ENCODE results near the gene CCDC78.
"Not testable (repeated sequence)": the region's sequence is repeated elsewhere in the genome, so short reads cannot be mapped to it uniquely, and the experiment has no call there.

CCDC78 gene

GRCh38 chr16:692356-693108, 33.7 kb downstream of the CCDC78 start:
- DNase-seq, result no peak

GRCh38 chr16:691242-691641, 35.0 kb downstream of the CCDC78 start:
- DNase-seq, result not testable (repeated sequence)

DNA sequence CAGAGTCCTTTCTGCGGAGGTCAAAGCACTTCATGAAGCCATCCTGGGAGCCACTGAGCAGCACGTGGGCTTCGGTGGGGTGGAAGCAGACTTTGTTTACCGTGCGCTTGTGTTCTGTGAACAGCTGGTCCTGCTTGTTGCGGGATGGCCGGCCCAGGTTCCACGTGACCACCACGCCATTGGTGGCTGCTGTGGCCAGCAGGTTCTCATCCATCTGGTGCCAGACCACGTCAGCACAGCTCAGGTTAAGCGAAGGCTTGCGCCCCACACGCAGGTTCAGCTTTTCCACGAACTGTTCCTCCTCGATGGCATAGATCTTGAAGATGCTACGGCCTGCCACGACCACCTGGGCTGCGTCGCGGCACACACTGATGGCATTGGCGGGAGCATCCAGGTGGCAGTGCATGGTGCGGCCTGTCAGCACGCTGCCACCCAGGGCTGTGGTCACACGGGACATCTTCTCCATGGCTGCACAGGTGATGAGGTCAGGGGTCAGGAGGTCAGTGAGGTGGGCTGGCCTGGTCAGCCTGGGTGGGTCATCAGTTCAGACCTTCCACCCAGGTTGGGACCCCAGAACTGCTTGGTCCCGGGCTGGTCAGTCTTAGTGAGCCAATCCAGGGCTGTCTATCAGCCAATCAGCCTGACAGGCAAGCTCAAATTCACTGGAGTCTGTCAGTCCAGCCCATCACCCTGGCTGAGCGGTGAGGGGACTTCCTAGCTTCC, 36.9 kb downstream of the CCDC78 start:
- no peak for DNase-seq

DNA sequence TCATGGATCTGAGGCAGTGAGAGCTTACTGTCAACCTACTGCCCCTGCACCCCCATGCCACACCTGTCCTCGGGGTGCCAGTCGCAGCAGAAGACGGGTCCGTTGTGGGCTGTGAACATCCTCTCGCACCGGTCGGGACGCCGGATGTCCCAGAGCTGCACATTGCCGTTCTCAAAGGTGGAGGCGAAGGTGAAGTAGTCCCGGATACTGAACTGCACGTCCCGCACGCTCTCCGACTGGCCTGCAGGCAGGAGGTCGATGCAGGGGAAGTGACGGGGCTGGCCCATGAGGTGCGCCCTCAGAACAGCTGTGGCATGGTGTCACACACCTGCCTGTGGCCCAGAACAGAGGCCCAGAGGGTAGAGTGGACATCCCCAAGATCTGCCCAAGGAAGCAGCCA, 38.7 kb downstream of the CCDC78 start:
- DNase-seq, result no peak

DNA sequence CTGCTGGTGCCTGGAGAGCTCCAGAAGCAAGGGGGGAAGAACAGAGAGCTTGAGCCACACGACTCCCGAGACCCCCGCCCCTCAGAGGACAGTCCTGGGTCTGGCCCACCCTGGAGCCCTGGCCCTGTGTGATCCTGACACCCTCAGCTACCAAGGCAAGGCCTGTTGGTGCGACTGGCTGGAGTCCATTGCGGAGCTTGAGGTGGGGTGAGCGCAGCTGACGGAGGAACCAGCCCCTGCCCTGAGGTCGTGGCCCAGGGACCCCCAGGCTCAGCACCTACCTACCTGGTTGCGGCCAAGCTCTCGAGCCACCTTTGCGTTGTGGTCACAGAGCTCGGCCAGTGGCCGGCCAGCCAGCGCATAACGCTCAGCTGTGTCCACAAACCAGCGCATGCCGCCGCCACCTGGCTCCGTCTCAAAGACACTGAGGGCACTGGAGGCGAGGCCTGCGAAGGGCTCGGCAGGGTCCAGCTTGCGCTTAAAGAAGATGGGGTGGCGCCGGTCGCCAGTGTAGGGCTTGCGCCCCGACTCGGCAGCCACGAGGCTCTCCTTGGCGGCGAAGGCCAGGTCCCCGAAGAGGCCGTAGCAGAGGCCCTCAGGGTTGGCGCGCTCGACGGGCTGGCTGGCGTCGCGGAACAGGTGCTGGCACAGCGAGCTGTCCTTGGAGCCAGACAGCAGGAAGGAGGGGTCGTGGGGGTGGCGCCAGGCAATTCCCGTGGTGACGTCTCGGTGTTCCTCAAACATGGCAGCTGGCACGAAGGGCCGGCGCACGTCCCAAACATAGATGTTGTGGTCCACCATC, 39.6 kb downstream of the CCDC78 start:
- DNase-seq, result no peak

- DNase-seq, result no peak
Measured at GRCh38 chr16:685967-686366, 40.3 kb downstream of the CCDC78 start.

DNA sequence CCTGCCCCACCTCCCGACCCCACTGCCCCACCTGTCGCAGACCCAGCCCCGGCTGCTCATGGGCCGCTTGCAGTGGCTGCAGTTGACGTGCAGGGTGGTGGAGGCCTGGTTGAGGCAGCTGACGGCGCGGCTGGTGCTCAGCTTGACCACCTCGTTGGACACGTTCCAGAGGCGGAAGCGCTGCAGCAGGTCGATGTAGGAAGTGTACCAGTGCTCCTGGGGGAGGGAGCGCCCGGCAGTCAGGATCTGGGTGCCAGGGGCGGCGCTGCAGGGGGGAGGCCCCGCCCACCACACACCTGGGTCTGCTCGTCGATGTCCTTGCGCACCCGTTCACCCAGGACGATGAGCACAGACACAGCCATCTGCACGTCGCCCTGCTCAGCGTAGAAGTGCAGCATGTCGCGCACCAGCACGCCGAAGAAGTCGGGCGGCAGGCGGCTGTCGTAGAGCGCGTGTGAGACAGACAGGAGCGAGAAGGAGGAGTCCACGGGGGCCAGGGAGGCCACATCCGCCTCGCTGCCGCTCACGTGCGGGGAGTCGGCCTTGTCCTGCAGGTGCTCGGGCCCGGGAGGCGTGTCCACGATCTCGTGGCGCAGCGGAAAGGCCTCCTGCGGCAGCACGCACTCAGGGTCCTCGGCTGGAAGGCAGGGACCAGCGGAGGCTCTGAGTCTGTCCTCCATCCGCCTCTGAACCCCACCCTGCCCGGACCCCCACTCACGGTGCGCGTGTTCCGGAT, 41.1 kb downstream of the CCDC78 start:
- no peak for DNase-seq

DNA sequence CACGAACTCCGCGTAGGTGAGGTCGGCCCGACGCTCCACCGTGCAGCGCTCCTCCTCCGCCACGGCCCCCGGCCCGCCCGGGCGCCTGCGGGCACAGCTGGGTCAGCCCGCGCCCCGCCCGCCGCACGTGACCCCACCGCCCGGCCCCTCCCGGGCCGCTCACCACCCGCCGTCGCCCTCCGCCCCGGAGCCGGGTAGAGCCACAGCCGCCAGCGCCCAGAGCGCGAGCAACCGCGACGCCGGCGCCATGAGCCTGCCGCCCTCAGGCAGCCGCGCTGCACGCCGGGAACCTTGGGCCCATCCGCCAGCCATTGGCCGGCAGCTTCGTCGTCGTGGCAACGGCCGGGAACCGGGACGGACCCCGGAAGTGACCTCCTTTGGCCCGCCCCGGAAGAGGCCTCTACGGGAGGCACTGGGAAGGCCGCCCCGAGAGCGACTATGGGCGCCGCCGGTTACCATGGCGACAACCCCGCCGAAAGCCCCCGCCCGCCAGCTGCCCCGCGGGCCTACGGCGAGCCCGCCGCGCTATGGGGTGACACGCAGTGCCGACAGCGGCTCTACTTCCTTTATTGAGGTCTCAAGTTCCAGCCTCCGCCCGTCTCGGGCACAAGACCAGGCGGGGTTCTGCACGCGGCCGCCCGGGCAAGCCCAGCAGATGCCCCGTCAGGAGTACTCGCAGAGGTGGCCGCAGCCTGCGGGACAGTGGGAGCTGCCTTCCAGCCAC, 42.0 kb downstream of the CCDC78 start, which contains the start of gene JMJD8:
Gene JMJD8, minus strand, starts transcription at position 264 of the 724 bp plus-strand sequence. Its CDS starts 15 bp downstream, at position 249.
- DNase-seq, result peak; percentile 94

DNA sequence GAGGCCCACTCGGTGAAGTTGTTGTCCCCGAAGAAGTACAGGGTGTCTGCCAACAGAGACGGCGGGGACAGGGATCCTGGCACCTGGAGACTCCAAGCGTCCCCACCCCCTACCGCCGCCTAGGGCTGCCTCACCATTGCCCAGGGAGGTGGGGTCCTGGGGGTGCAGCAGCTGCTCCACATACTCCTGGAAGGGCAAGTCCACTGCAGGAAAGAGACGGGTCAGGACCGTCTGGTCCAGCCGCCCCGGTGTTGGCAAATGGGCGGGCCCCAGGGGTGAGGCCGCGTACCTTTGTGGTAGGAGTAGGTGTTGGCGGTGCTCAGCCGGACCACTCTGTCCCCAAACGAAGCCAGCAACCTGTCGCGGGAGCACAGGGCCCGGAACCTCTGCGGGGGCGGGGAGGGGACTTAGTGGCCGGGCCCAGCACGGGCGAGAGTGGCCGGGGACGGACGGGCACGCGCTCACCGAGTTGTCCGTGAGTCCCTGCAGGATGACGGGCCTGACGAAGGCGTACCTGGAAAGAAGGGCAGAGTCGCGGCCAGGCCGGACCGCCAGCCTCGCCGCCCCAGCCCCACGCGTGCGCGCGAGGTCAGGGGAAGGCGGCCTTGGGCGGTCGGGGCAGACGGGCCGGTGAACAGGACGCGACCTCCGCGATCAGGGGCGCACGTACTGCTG, 42.7 kb downstream of the CCDC78 start:
- no peak for DNase-seq

DNA sequence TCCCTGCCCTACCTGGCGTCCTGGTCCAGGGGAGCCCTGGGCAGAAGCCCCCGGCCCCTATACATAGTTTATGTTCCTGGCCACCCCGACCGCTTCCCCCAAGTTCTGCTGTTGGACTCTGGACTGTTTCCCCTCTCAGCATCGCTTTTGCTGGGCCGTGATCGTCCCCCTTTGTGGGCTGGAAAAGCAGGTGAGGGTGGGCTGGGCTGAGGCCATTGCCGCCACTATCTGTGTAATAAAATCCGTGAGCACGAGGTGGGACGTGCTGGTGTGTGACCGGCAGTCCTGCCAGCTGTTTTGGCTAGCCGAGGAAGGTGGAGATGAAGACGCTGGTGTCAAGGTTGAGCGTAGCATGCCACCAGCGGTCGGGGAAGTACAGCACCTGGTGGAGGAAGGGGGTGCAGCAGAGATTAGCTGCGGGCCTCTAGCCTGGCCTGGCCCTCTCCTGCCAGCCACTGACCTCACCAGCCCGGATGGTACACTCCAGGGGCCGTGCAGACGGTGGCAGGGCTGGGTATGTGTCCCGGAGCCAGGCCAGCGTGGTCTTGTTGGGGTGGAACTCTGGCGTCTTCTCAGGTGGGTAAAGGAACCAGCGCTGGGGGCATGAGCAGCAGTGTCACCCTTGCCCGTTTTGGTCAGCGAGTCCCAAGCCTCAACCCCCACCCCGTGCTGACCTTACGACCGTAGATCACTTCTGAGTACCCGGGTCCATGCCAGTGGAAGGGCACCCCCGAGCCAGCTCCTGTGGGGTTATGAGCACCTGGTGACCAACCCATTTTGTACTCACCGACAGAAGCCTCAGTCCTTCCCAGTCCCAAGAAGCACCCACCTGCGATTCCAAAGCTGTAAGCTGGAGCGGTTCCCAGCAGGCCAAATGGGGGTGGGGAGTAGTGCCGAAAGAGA, 43.5 kb downstream of the CCDC78 start:
- DNase-seq, result no peak

GRCh38 chr16:681746-682427, 44.4 kb downstream of the CCDC78 start:
- no peak for DNase-seq

DNA sequence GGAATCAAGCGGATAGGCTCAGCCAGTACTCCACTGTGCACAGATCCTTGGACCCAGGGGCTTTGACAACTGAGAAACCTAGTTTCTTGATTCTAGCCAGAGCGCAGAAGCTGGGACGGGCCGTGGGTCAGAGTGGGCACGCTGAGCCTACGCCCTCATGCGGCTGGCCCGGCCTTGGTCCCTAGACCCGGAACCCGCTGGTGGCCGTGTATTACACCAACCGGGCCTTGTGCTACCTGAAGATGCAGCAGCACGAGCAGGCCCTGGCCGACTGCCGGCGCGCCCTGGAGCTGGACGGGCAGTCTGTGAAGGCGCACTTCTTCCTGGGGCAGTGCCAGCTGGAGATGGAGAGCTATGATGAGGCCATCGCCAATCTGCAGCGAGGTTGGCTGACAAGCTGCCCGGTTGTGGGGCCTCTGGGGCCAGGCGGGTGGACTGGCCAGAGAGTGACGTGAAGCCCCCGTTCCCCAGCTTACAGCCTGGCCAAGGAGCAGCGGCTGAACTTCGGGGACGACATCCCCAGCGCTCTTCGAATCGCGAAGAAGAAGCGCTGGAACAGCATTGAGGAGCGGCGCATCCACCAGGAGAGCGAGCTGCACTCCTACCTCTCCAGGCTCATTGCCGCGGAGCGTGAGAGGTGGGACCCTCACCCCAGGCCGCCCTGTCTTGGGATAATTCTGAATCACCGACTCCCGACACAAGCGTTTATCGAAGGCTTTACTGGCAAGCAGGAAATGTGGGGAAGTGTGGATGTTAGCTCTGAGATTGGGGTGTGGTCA, 45.1 kb downstream of the CCDC78 start:
- DNase-seq, result no peak

DNA sequence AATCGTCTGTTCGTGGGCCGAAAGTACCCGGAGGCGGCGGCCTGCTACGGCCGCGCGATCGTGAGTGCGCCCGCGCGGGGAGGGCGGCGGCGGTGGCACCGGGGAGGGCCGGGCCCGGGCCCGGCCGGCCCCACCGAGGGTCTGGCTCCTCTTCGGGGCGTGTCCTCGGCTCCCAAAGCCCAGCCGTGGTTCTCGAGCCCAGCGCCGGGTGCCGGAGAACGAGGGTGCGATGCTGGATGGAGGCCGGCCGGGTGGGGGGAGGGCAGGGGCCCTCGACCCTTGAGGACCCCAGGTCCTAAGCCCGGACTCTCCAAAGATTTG, 45.7 kb downstream of the CCDC78 start:
- no peak for DNase-seq

- peak; percentile 78 for DNase-seq
Measured at GRCh38 chr16:679814-680624, 46.2 kb downstream of the CCDC78 start, which contains the start of gene STUB1. TSS of gene STUB1 (plus strand) at chr16:680410. CDS start at chr16:680526, 116 bp downstream.

GRCh38 chr16:678858-679813, 47.1 kb downstream of the CCDC78 start:
- DNase-seq, result peak; percentile 33

DNA sequence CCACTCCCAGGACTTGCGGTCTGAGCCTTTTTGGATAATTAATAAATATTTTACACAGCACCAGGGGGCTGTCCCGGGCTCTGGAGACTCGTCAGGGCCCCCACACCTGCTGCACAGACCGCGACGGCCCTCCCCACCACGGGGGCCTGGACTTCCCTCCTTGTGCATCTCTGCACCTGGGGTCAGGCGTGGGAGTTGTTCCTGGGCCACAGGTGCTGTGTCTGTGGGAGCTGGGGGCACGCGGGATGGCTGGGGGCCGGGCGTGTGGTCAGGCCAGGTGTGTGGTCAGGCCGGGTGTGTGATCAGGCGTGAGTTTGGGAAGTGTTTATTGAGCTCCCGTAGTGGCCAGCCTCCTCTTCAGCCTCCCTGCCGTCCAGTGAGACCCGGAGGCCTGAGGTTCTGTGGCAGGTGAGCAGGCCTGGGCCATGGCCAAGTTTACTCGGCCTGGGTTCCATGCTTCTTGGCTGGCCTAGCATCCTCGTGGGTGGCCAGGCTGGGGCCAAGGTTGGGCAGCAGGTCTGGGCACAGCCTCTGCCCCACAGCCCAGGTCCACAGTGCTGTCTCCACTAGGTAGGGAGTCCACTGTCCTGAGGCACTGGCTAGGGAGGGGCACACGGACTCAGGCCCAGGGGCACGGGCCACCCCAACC, 47.9 kb downstream of the CCDC78 start:
- DNase-seq, result no peak
